Stimulated activated CD8-positive, alpha-beta memory T cell treated with anti-CD3 and anti-CD28 coated beads, Interleukin-2, amount 100 ng/mL, for 1 hour (primary cell): ENCODE results near the gene NPS.

Source experiments
- DNase-seq, 2 donors: peaks; one replicate each; pipeline ENCODE4 v3.0.0-alpha.2; 2020; ENCODE audit warnings: low read depth in 2 of 2

NPS gene, protein sequence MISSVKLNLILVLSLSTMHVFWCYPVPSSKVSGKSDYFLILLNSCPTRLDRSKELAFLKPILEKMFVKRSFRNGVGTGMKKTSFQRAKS

DNA sequence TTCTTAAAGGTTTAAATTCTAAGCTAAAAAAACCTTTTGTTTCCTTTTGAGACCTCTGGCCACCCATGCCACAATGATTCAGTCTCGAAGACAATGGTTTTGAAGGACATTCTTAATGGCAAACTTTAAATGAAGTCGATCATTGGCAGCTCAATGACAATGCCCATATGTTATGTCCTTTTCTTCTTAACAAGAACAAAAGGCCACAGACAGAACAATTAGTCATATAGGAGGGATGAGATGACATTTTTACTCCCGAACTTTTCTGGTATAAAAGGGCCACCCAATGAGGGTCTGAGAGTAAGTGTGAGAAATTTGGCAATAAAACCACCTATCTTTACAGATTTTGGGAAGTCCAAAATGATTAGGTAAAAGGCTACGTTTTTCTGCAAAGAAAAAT, at the start of gene NPS:
NPS (plus strand) TSS at position 301 of the 400 bp plus-strand sequence; CDS start at position 361, 60 bp downstream.
- no peak for DNase-seq

DNA sequence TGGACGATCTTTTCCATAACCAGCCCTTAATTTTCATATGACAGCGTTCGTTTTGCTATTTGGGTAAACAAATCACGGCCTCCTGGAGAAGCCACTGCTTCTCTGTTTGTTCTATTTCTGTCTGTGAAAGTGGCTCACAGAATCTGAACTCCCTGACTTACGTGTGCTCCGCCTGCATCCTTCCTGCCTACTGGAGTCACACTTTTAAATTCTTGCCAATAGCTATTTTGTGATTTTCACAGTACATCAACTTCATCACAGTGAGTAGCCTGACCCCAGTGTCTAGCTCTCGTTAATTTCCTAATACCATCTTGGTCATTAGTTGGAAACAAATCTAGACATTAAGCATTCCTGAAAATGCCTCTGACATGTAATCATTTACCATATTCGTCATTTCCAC, 49.0 kb upstream of the NPS start:
- no peak for DNase-seq

DNA sequence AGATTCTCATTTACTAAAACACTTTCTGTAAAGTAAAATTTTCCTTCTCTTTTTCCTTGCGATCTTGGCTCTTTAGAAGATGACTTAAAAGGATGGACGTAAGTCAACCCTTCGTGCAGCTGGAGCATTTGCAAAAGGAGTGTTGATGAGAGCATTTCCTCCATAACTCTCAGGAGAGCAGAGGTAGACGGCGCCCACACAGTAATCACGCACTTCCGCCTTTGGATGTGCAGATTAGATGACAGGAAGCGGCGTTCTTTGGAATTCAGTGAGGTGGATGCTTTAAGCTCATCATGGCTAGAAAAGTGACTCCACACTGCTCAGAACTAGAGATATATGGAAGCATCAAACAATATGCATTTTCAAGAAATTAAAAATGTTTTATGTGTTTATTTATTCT, 43.0 kb upstream of the NPS start:
- no peak for DNase-seq

DNA sequence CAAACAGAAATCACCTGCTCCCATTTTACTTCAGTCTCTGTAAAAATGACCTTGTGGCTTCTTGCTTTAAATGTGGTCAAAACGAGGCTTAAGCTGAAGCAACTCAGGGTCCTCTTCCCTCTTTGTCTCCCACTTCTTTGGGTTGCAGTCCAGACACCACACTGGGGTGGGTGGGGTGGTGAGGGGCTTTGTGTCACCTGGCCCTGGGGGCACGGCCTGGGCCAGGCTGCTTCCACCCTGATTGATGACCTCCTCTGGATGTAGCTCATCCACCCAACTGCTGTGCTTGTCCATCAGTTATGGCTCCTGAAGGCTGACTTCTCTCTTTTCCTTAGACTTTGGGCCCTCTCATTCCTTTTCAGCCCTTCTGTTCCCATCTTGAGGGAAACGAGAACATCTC, 26.8 kb upstream of the NPS start:
- no peak for DNase-seq

DNA sequence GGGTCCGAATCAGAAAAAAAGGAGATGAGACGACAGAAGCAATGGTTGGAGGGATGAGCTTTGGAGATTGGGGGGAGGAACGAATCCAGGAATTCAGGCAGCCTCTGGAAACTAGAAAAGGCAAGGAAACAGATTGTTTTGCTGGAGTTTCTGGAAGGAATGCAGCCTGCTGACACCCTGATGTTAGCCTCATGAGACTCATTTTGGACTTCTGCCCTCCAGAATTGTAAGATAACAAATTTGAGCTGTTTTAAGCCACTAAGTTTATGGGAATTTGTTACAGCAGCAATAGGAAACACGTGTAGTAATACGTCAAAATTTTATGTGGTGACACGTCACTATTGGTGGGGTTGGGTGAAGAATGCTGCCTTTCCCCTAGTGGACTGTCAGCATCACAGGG, 25.6 kb upstream of the NPS start:
- no peak for DNase-seq

DNA sequence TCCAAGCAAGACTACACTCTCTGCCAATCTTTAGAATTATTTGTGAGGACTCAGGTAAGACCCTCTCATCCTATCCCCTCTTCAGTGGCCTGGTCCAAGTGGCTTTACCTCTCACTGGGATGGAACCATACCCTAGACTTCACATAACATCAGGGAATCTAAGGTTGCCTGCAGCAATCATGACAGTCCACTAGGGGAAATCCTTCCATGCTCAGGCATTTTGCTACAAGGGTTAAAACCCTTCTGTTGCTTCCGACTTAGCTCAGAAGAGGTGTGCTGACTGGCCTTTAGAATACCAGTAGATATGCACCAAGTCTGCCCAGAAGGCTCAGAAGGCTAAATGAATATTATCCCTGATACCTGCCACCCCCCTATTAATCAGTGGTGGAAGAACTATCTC, 24.9 kb upstream of the NPS start:
- no peak for DNase-seq

DNA sequence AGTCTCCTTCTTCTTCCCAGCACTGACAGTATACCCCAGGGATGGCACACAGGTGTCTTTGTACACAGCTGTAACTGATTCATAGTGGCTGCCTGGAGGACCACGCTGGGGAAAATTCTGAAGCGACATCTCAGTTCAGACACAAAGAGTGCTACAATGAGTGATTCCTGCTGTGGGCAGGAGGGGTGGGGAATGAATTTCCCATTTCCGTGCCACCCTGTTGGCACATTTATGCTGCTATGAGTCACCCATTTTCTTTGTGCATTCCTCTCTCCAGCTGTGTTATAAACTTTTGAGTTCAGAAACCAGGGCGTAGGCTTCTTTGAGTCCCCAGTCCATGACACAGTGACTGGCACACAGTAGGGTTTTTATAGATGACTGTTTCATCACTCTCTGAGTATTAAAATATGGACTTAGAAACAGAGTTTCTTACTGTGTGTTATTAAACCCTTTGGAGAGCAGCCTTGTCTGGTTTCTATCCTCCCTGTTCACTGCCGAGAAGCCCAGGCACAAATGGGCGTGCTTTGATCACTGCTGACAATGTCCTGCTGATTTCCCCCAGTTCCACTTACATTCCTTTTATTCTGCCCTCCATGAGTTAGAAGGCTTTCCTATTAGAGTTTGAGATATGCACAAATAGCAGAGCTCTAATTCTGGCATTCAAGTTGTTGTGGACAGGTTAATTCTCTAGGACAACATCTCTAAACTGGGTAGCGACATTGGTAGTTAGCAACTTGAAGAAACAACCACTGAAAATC, 24.0 kb upstream of the NPS start:
- DNase-seq, result no peak

DNA sequence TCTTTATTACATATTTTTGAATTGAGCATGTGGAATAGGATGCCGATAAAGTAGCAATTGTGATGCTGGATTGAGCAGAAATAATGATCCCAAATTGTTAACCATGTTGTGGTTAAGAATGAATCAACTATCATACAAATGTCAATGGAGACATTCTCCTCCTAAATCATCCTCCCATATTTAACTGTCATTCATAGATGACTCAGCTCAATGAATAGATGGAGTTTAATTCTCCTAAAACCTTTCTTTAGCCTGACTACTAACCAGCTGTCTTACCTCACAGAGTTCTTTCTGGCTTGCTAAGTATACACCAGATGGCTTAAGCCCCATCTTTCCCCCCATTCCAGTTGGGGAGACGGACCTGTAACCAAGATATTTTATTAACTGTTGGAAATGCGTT, 23.4 kb upstream of the NPS start:
- no peak for DNase-seq

DNA sequence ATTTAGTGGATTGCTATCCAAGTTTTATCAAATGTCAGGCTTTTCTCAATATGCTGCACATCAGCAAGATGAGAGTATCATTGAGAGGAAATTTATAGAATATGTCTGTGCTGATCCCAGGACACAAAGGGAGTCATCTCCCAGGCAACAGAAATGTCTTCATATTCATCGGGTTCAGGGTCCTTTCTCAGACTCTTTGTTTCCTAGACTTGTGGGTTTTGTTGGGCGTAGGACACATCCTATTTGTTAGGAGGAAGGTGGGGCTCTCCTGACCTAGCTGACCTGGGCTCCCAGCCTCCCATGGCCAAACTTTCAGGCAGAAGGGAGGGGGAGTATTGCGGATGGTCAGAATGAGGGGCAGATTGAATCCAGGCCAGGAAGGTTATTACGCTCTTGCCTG, 22.9 kb upstream of the NPS start:
- no peak for DNase-seq

DNA sequence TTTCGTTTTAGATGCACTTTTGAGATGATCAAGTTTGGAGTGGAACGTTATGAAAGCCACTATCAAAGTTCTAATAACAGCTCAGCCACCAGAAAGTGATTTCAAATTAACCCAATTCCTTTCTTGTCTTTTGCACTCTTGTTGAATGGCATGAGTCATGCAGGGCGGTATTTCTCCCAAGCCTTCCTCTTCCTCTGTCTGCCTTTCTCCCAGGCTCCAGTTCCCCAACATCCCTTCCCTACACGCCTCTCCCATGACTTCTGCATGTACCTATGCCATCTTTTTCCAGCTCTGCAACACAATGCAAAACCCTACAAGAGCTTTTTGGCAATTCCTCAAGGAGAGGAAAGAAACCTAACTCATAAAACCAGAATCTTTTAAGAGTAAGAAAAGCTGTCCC, 21.8 kb upstream of the NPS start:
- no peak for DNase-seq

DNA sequence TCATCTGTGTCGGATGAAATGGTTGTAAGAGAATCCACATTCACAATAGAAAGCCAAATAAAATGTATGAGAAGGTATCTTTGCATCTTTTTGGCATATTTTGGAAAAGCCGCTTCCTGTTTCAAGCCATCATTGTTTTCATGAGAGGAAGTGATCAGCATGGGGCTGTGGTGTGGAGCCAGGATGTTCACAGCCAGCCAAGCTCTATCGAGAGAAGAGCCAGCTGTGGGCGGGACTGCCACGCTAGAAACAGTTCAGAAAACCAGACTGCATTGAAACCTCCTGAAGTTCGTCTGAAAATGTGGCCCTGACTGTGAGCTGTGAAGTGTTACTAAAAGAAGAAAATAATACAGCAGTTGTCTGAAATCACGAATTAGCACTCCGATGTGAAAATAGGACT, 21.2 kb upstream of the NPS start:
- DNase-seq, result no peak

DNA sequence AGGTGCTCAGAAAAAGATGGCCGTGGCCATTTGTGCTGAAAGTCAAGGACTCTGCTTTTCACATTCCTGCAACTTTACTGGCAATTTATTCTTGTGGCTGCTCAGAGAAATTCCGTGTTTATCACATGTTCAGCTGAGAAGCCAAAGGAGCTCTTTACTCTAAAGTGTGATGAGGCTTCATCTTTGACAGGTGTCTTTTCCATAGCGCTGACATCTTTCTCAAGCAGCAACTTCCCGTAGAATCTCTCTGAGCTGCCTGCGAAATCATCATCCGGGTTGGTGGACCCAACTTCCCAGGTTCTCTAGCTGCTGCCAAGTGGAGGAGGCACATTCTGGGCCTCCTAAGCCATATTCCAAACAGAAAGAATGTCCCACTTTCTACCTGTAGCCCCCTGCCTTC, 16.9 kb upstream of the NPS start:
- DNase-seq, result no peak

DNA sequence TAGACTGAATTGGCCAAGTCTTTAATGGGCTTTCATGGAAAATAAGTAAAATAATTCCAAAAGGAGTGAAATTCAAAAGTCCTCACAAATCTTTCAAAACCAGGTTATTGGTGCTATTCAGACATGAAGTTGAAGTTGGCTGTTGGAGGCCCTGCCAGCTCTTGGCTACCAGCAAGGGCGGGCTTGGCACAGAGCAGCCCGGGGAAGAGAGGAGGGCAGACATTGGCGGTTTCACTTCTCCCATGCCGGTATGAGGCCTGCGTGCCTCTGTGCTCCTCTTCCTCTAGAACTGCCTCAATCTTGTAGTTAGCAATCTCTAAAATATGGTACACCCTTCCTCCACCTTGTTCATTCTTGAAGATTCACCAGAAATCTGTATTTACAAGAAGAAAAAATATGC, 16.4 kb upstream of the NPS start:
- DNase-seq, result no peak

DNA sequence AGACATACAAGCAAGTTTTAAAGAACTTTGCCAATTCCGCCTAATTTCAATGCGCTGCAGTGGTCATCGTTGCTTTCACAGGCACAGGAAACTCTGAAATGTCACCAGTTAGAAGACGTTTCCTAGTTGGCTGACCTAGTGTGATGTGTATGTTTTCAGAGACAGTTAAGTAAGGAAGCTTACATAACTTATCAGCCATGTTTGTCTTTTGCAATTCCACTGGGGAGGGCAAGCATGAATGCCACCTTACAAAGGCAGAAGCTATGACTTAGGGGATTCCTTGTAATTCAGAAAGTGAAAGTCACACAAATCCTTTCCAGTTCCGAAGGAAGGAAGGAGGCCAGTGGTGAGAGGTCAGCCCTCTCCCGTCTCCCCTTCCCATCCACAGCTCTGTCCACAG, 15.0 kb upstream of the NPS start:
- DNase-seq, result no peak

DNA sequence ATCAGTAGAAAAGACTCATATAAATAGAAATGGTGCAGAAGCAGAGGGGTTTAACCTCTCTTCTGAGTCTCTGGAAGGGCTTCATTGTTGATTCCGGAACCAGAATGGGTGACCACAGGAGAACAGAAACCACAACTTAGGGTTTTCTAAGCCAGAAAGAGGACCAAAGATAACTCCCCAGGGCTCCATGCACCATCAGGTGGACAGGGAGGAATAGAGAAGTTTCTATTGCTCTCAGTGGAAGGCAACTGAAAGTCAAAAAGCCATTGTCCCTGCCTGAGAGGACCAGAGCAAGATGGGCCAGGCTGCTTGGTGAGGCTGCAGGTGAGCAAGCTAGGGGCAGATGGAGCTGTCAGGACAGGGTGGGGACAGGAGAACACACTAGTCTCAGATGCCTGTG, 14.6 kb upstream of the NPS start:
- DNase-seq, result no peak

DNA sequence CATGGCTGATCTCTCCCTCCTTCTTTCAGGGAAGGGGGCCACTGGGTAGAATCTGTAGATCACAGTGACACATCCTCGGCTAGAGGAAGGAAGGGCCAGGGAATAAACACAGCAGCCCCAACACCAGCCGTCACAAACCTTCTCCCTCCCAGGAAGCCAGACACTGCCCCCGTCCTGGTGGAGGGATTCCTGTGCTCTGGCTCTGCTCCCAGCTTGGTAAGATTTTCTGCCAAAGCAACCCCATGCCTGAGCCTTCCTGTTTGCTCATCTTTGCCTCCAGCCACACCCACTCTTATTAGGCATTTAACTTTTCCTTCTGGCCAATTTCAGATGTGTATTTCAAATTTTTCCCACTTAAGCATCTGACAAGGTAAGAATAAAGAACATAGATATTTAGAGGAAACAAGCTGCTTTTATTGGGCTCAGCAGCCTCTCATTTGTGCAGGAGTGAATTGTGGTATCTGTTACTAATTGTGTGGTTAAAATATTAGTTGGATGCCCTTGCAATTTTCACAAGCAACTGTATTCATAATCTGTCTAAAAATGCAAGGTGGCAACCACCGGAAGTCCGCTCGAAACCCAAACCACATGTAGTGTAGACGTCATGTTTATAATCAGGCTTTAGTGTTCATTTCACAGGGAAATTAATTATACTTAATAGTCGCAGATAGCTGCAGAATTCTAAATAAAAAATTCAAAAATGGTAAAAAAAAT, 13.2 kb upstream of the NPS start:
- no peak for DNase-seq

DNA sequence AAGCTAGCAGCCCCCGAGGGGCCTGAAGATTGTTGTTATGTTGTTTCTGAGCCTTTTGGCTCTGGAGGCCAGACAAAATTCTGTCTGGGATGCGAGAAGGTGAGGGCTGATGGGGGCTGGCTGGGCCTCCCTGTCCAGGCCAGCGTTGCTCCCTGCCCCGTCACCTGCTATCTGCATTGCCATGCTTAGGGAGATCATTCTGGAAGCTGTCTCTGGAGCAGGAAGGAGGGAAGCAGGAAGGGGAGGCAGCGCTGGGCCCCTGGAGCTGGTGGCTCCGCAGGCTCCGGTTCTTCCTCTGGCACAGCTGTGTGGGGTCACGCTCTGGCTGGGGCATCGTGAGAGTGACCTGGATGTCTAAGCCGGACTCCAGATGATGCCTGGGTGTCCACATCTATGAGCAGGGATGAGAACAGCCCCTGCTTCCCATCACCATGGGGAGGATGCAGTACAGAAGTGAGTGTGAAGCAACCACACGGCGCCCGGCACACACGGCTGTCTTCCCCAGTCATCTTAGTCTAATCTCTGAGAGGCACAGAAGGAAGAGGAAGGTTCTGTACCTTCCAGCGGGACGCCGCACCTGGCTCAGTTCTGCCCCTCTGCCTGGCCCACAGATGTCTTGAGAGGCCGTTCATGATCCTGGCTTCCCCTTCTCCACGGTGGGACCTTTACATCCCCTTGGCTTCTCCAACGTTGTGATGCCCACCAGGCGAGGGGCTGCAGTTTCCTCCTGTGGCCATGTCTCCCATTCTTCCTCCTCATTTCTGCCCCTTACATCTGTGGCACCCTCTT, 11.9 kb upstream of the NPS start:
- no peak for DNase-seq

DNA sequence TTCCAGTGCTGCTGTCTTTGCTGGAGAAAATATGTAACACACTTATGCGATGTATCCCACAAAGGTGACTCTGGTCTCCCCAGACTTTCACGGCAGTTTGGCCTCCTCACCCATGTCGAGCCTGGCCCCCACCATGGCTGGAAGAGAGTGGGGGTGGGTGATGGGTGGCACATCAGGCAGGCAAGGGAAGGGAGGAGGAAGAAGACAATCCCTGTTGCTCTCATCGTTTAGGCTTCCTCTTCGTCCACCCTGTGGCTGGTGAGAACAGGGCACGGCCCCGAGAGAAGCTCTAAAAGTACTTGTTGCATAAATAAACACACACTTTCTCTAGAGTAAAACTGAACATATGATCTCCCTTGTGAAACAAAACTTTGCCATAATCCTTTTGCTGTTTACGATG, 11.2 kb upstream of the NPS start:
- DNase-seq, result no peak

DNA sequence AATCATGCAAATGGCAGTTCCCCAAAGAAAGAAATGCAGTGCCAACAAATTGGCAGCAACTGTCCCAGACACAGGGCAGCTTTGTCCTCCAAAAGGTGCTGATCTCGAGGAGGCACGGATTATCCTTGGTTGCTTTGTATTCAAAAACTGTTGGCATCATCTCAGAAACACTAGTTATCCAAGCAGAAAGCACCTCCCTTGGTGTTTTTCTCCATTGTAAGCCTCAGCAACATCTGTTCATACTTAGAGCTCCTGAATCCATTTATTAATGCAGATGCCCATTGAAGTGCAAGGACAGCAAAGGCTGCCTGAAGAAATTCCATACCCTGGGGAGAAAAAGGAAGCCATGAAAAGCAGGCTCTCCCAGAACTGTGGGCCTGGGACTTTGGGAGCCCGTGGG, 1.1 kb upstream of the NPS start:
- no peak for DNase-seq

DNA sequence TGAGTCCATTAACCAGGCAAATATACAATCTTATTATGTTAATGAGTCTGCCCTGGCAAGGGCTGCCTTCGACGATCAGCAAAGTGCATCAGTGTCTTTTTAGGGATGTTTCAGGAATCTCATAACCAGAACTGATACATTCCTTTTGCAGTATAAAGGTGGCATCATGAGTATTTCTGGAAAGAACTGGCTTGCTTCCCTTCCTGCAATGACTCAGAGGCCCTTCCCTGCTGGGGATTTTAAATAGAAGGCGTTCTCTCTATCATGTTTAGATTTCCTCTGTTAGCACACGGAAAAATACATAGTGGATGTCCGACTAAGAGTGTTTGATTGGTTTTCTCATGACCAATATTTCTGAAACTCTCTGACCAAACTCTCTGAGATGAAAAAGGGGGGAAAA, 1.8 kb downstream of the NPS start:
- DNase-seq, result no peak

DNA sequence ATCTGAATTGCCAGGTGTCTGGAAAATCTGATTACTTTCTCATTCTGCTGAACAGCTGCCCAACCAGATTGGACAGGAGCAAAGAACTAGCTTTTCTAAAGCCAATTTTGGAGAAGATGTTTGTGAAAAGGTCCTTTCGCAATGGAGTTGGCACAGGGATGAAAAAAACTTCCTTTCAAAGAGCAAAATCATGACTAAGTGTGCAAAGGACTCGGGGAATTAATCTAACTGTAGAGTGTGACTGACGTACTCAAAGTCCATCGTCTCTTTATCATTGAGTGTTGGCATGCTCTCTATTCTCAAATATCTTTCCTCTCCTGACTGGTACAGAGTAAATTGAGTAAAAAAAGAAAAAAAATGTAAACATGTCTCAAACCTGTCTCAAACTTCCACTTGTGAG, 3.3 kb downstream of the NPS start:
- no peak for DNase-seq

DNA sequence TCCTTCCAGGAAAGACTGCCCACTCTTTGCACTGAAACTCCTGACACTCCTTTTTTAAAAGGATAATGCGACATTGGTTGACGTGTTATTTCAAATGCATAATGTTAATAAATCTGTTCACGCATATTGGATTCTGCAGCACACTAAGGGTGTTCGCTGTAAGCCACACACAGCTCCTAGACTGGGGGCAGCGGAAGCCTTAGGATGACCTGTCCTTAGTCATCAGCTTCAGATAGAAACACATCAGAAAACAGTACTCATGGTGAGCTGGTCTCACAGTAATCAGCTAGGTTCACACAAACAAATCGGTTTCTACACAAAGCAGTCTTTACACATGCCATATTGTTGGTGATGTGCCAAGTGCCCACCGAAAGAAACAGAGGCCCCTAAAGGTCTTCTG, 4.3 kb downstream of the NPS start:
- DNase-seq, result no peak

DNA sequence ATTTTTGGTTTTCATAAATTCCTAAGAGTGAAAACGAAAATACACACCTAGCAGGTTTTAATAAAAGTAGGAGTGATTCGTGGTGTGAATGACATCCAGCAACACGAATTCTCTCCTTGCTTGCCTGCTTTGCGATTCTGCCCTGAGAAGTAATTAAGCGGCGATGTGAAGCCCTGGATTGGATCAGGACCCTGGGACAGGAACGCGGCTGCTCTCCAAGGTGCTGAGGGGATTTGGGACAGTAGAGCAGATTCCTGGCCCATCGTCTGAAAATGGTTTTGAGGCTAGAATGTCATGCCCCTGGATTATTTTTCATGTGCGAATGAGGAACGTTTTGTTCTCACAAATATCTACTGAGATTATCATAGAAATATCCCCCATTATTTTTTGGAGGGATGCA, 7.8 kb downstream of the NPS start:
- no peak for DNase-seq
